HEK293 (cell line): ENCODE measurements around the gene UBR2.
"Not testable (repeated sequence)": the region's sequence is repeated elsewhere in the genome, so short reads cannot be mapped to it uniquely, and the experiment has no call there.

Source experiments
- CTCF ChIA-PET: fragments of 350-600 bp; formaldehyde crosslinking; extraction: SDS; loops from one replicate; lab custom pipeline; 2021; ENCODE audit warnings: antibody characterized with exemption; lab: Yijun Ruan, JAX
- POLR2A ChIA-PET: fragments of 300-600 bp; formaldehyde crosslinking; extraction: SDS; loops from one replicate; lab custom pipeline; 2020; ENCODE audit warnings: antibody characterized with exemption, inconsistent platforms; lab: Yijun Ruan, JAX
- H3K27ac ChIP-seq: fragments of 200-500 bp; sonication (Bioruptor generic); 2 replicates; pipeline ENCODE4 v1.5.1; 2014; ENCODE audit warnings: low read depth, low read length, control low read depth, inconsistent platforms; ENCODE audit errors: extremely low read depth
- H3K36me3 ChIP-seq, 2 experiments: fragments of 200-500 bp in 1 of 2; sonication (Bioruptor generic) in 1 of 2; 1 replicate in 1 of 2; 2 replicates in 1 of 2; pipeline ENCODE4 v1.5.1; 2014 to 2017; ENCODE audit warnings: inconsistent platforms in 2 of 2, low read length in 2 of 2; ENCODE audit not compliant: control insufficient read depth in 2 of 2, insufficient read depth in 1 of 2
- H3K4me1 ChIP-seq: fragments of 200-500 bp; sonication (Bioruptor generic); 2 replicates; pipeline ENCODE4 v1.5.1; 2014; ENCODE audit warnings: mild to moderate bottlenecking, low read length, inconsistent platforms; ENCODE audit not compliant: control insufficient read depth, insufficient read depth
- H3K4me3 ChIP-seq: 2 replicates; pipeline ENCODE4 v1.5.1; 2011; ENCODE audit warnings: low read depth, mild to moderate bottlenecking, control low read depth, low read length, moderate library complexity
- H3K9me3 ChIP-seq: fragments of 200-500 bp; sonication (Bioruptor generic); 2 replicates; pipeline ENCODE4 v1.5.1; 2014; ENCODE audit warnings: low read depth, low read length, inconsistent platforms; ENCODE audit not compliant: control insufficient read depth, insufficient read depth
- GLIS2 ChIP-seq: fragments of 450-650 bp; formaldehyde crosslinking; IDR thresholded peaks from 2 replicates; pipeline ENCODE4 v1.5.1; 2016; ENCODE audit warnings: missing biosample characterization, missing genetic modification characterization
- HOXC10 ChIP-seq: sonication (generic); formaldehyde crosslinking; IDR thresholded peaks from 2 replicates; pipeline ENCODE4 v1.8.1; 2023; ENCODE audit warnings: mild to moderate bottlenecking, missing genetic modification reagents
- KLF8 ChIP-seq: fragments of 450-650 bp; formaldehyde crosslinking; IDR thresholded peaks from 2 replicates; pipeline ENCODE4 v1.5.1; 2016; ENCODE audit warnings: missing biosample characterization, missing genetic modification characterization
- MZF1 ChIP-seq: fragments of 450-650 bp; formaldehyde crosslinking; IDR thresholded peaks from 2 replicates; pipeline ENCODE4 v1.5.1; 2017; ENCODE audit warnings: missing biosample characterization, missing genetic modification characterization, borderline replicate concordance
- REST ChIP-seq: fragments of 450-650 bp; formaldehyde crosslinking; IDR thresholded peaks from 2 replicates; pipeline ENCODE4 v1.5.1; 2016; ENCODE audit warnings: missing biosample characterization, missing genetic modification characterization
- SP7 ChIP-seq: fragments of 450-650 bp; formaldehyde crosslinking; IDR thresholded peaks from 2 replicates; pipeline ENCODE4 v1.5.1; 2016; ENCODE audit warnings: missing biosample characterization, missing genetic modification characterization
- ZFP41 ChIP-seq: fragments of 450-650 bp; formaldehyde crosslinking; IDR thresholded peaks from 2 replicates; pipeline ENCODE4 v1.5.1; 2016; ENCODE audit warnings: missing biosample characterization, missing genetic modification characterization, borderline replicate concordance
- ZNF19 ChIP-seq: fragments of 450-650 bp; formaldehyde crosslinking; IDR thresholded peaks from 2 replicates; pipeline ENCODE4; 2016; ENCODE audit warnings: missing biosample characterization, missing genetic modification characterization, low read depth
- ZNF2 ChIP-seq: fragments of 450-650 bp; formaldehyde crosslinking; IDR thresholded peaks from 2 replicates; pipeline ENCODE4 v1.5.1; 2016; ENCODE audit warnings: missing biosample characterization, missing genetic modification characterization
- ZNF280D ChIP-seq: fragments of 450-650 bp; formaldehyde crosslinking; IDR thresholded peaks from 2 replicates; pipeline ENCODE4 v1.5.1; 2016; ENCODE audit warnings: missing biosample characterization, missing genetic modification characterization
- ZNF335 ChIP-seq: fragments of 450-650 bp; formaldehyde crosslinking; conservative IDR thresholded peaks from 2 replicates; pipeline ENCODE4 v1.5.1; 2016; ENCODE audit warnings: missing biosample characterization, missing genetic modification characterization
- ZNF341 ChIP-seq: fragments of 450-650 bp; formaldehyde crosslinking; IDR thresholded peaks from 2 replicates; pipeline ENCODE4; 2016; ENCODE audit warnings: low read depth, missing biosample characterization, missing genetic modification characterization
- ZNF37A ChIP-seq: fragments of 450-650 bp; IDR thresholded peaks from 2 replicates; pipeline ENCODE4 v1.5.1; 2018; ENCODE audit warnings: missing biosample characterization, missing genetic modification characterization
- ZNF398 ChIP-seq: fragments of 450-650 bp; formaldehyde crosslinking; IDR thresholded peaks from 2 replicates; pipeline ENCODE4 v1.5.1; 2017; ENCODE audit warnings: missing biosample characterization, missing genetic modification characterization
- ZNF510 ChIP-seq: fragments of 450-650 bp; formaldehyde crosslinking; IDR thresholded peaks from 2 replicates; pipeline ENCODE4 v1.5.1; 2018; ENCODE audit warnings: mild to moderate bottlenecking, missing genetic modification characterization, missing biosample characterization; ENCODE audit not compliant: insufficient replicate concordance
- ZNF513 ChIP-seq: fragments of 450-650 bp; IDR thresholded peaks from 2 replicates; pipeline ENCODE4 v1.5.1; 2018; ENCODE audit warnings: missing biosample characterization, missing genetic modification characterization
- ZNF558 ChIP-seq: fragments of 450-650 bp; formaldehyde crosslinking; IDR thresholded peaks from 2 replicates; pipeline ENCODE4 v1.5.1; 2016; ENCODE audit warnings: missing biosample characterization, missing genetic modification characterization
- ZNF664 ChIP-seq: fragments of 450-650 bp; formaldehyde crosslinking; IDR thresholded peaks from 2 replicates; pipeline ENCODE4 v1.5.1; 2016; ENCODE audit warnings: missing biosample characterization, missing genetic modification characterization
- ZNF701 ChIP-seq: fragments of 450-650 bp; formaldehyde crosslinking; IDR thresholded peaks from 2 replicates; pipeline ENCODE4 v1.5.1; 2016; ENCODE audit warnings: missing biosample characterization, missing genetic modification characterization
- ZNF707 ChIP-seq: fragments of 450-650 bp; formaldehyde crosslinking; IDR thresholded peaks from 2 replicates; pipeline ENCODE4 v1.5.1; 2016; ENCODE audit warnings: missing biosample characterization, missing genetic modification characterization
- ZNF776 ChIP-seq: fragments of 450-650 bp; formaldehyde crosslinking; IDR thresholded peaks from 2 replicates; pipeline ENCODE4 v1.5.0; 2017; ENCODE audit warnings: missing biosample characterization, missing genetic modification characterization, borderline replicate concordance
- ZNF777 ChIP-seq: fragments of 450-650 bp; formaldehyde crosslinking; IDR thresholded peaks from 2 replicates; pipeline ENCODE4 v1.5.1; 2017; ENCODE audit warnings: missing biosample characterization, missing genetic modification characterization, borderline replicate concordance
- ZSCAN23 ChIP-seq: fragments of 450-650 bp; formaldehyde crosslinking; IDR thresholded peaks from 2 replicates; pipeline ENCODE4 v1.5.1; 2016; ENCODE audit warnings: missing biosample characterization, missing genetic modification characterization
- TF ChIP-seq, protein P1 (sequence below): fragments of 450-650 bp; formaldehyde crosslinking; IDR thresholded peaks from 2 replicates; pipeline ENCODE4 v1.5.1; 2016; ENCODE audit warnings: missing biosample characterization, missing genetic modification characterization

Gene UBR2

GRCh38 chr6:42556462-42556861, 7.4 kb upstream of the UBR2 start (continued):
- TF ChIP-seq ZFP41 (tag by site-specific recombination) = no peak
- no peak for TF ChIP-seq ZNF19
- TF ChIP-seq ZNF341 = 0 out of 2 replicates have a peak, but pooled peaks have one; percentile 33
- TF ChIP-seq KLF8 (tag by site-specific recombination) = 0 out of 2 replicates have a peak, but pooled peaks have one; percentile 35
- TF ChIP-seq REST (tag by site-specific recombination) = no peak
- no peak for TF ChIP-seq ZNF707 (tag by site-specific recombination)
- TF ChIP-seq HOXC10 (CRISPR knock-in tag) = no peak
- TF ChIP-seq ZNF335 = peak; percentile 53
- TF ChIP-seq ZNF398 (tag by site-specific recombination) = peak; percentile 71
- TF ChIP-seq ZNF513 (tag by site-specific recombination) = no peak
- no peak for TF ChIP-seq ZNF777 (tag by site-specific recombination)
- no peak for TF ChIP-seq ZNF510 (tag by site-specific recombination)
- TF ChIP-seq ZNF558 (tag by site-specific recombination) = no peak
- TF ChIP-seq ZNF280D (tag by site-specific recombination) = no peak
- no peak for TF ChIP-seq GLIS2 (tag by site-specific recombination)
- TF ChIP-seq ZNF37A (tag by site-specific recombination) = no peak
- no peak for TF ChIP-seq ZNF701 (tag by site-specific recombination)
- TF ChIP-seq, protein P1, sequence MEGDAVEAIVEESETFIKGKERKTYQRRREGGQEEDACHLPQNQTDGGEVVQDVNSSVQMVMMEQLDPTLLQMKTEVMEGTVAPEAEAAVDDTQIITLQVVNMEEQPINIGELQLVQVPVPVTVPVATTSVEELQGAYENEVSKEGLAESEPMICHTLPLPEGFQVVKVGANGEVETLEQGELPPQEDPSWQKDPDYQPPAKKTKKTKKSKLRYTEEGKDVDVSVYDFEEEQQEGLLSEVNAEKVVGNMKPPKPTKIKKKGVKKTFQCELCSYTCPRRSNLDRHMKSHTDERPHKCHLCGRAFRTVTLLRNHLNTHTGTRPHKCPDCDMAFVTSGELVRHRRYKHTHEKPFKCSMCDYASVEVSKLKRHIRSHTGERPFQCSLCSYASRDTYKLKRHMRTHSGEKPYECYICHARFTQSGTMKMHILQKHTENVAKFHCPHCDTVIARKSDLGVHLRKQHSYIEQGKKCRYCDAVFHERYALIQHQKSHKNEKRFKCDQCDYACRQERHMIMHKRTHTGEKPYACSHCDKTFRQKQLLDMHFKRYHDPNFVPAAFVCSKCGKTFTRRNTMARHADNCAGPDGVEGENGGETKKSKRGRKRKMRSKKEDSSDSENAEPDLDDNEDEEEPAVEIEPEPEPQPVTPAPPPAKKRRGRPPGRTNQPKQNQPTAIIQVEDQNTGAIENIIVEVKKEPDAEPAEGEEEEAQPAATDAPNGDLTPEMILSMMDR = no peak
- peak; percentile 84 for TF ChIP-seq SP7
- TF ChIP-seq ZNF776 (tag by site-specific recombination) = no peak
- 0 out of 2 replicates have a peak, but pooled peaks have one; percentile 38 for TF ChIP-seq ZNF2
- TF ChIP-seq MZF1 (tag by site-specific recombination) = peak; percentile 58; the same call in 1 of the 2 replicates
- TF ChIP-seq ZNF664 (tag by site-specific recombination) = no peak
- TF ChIP-seq ZSCAN23 (tag by site-specific recombination) = no peak

DNA sequence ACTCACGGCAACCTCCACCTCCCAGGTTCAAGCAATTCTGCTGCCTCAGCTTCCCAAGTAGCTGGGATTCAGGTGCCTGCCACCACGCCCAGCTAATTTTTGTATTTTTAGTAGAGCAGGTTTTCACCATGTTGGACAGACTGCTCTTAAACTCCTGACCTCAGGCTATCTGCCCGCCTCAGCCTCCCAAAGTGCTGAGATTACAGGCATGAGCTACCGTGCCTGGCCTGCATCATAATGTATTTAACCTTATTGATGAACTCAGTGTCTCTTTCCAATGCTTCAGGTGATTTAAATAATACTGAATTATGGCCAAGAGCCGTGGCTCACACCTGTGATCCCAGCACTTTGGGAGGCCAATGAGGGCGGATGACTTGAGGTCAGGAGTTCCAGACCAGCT, 4.6 kb upstream of the UBR2 start:
- H3K36me3 ChIP-seq, H3K9me3 ChIP-seq, H3K4me1 ChIP-seq, H3K4me3 ChIP-seq, H3K27ac ChIP-seq, POLR2A ChIA-PET: not testable (repeated sequence)
- CTCF ChIA-PET = interaction anchor here (1.2 to 7.4 kb wide), 3 partner anchors 11 to 52 kb away, joined by 3 to 123 read pairs (median 10); no protein-coding TSS in a partner anchor
